Muscle of back (tissue), 11 donors: ENCODE data around the gene SNX3. TPM values are rescaled to one million over a fixed set of nuclear protein-coding genes. Genes with fewer than 3 reads are reported as not detected.
"Not testable (repeated sequence)": the region's sequence is repeated elsewhere in the genome, so short reads cannot be mapped to it uniquely, and the experiment has no call there.

Source experiments
- DNase-seq, 3 donors: peaks; one replicate each; pipeline versions ENCODE4 v3.0.0 to v3.0.0-alpha.2; 2013
- polyA plus RNA-seq, 10 donors: library from polyadenylated mRNA; unstranded; fragments of 120-200 nt; gene quantifications; one replicate each; pipeline ENCODE4 v1.2.1, GENCODE V29; 2013; ENCODE audit not compliant: insufficient read length in 10 of 10

The SNX3 gene
- polyA plus RNA-seq, 10 donors, result 217 to 256 (median 247) TPM

DNA sequence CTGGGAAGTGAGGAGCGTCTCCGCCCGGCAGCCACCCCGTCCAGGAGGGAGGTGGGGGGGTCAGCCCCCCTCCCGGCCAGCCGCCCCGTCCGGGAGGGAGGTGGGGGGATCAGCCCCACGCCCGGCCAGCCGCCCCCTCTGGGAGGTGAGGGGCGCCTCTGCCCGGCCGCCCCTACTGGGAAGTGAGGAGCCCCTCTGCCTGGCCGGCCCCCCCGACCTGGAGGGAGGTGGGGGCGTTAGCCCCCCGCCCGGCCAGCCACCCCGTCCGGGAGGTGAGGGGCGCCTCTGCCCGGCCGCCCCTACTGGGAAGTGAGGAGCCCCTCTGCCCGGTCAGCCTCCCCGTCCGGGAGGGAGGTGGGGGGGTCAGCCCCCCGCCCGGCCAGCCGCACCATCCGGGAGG is 9.1 kb upstream of the SNX3 start:
- DNase-seq, result not testable (repeated sequence)

DNA sequence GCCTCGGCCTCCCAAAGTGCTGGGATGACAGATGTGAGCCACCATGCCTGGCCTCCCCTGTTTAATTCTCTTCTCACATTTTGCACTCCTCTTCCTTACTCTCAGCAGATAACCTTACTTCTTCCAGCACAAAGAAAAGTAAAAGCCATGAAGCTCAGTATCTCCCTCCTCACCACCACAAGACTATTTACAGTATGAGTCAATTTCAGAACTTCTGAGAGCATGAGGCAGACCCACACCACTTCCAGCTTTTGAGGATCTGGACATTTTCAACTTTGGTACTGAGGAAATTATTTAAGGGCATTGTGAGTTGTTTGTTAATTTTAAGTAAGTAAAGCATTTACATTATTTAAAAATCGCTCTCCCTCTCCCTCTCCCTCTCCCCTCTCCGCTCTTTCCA is 8.0 kb upstream of the SNX3 start:
- DNase-seq, result no peak

- no peak for DNase-seq
Observed at GRCh38 chr6:108263371-108263770, 2.5 kb upstream of the SNX3 start.

GRCh38 chr6:108260126-108260808 is 573 bp downstream of the SNX3 start:
- DNase-seq, result peak; percentile 53 to 85 (median 67)

DNA sequence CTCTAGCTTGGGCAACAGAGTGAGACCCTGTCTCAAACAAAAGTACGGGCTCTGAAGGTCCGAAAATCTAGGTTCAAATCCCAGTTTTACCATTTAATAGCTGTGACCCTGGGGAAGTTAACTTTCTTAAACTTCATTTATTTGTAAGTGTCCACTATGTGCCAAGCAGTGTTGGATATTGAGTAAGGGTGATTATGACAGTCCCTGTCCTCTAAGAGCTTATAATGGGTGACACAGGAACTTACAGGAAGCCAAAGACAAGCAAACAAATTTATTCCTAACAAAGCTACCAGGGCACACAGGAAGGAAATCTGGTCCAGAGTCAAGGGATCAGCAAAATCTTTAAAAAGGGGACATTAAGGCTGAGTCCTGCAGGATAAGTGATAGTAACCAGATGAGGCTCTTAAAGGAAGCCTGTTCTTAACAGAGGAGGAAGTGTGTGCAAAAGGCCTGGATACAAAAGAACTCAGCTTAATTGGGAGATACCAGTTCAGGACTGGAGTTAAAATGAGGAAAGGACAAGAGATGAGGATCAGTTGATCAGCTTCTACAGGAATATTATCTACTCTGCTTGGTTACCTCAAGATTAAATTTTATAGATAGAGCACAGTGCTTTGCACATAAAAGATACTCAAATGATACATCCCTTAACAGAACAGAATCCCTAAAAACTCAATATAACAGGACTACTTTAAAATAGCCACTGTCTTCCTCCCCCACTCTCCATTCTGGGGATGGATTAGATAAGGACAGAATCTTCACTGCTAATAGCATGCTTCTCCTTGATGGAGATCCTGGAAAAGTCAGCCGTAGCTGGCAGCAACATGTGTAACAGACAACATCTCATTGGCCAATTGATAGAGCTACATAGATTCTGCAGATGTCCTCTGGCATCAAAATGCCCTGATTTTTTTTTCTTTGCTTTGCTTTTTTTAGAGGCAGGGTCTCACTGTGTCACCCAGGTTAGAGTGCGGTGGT is 6.1 kb downstream of the SNX3 start:
- DNase-seq, result no peak

- no peak for DNase-seq
Observed at GRCh38 chr6:108253241-108253640, 7.6 kb downstream of the SNX3 start.

DNA sequence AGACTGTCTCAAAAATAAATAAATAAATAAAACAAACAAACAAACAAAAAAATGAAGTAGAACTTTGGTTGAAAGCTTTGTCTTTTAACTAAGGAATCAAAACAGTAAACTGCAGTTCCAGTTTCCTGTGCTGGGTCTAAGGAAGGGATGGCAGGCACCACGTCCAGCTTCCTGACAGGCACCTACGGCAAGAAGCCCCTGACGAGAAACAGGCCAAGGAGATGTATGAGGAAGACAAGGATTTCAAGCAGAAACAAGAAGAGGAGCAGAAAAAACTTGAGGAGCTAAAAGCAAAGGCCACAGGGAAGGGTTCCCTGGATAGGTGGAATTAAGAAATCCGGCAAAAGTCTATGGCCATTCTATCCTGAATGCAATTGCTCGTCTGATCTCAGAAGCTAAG is 8.8 kb downstream of the SNX3 start:
- DNase-seq, result no peak

GRCh38 chr6:108251252-108251651 is 9.6 kb downstream of the SNX3 start:
- DNase-seq, result no peak

DNA sequence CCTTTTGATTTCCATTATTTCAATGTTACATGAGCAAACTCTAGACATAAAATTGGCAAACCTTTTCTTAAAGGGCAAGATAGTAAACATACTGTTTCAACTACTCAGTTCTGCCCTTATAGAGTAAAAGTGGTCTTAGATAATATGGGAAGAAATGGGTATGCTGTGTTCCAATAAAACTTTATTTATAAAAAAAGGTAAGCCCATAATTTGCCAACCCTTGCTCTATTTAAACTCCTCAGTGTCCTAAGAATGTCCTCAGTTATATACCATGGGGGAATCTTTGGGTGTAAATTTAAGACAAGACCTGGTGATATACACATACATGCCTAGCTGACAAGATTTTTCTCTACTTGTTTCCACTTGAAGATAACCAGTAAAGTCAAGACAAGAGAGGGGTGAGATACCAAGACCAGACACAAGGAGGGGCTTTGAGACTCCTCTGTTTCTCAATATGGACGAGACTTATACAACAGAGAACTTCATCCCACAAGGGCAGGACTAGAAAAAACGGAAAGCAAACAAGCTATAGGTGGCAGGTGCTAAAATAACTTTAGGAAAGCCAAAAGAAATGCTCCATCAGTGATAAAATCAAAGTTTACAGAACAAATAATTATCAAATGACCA is 10.5 kb downstream of the SNX3 start:
- DNase-seq, result no peak

- DNase-seq, result no peak
Observed at GRCh38 chr6:108247965-108248536, 12.8 kb downstream of the SNX3 start.

DNA sequence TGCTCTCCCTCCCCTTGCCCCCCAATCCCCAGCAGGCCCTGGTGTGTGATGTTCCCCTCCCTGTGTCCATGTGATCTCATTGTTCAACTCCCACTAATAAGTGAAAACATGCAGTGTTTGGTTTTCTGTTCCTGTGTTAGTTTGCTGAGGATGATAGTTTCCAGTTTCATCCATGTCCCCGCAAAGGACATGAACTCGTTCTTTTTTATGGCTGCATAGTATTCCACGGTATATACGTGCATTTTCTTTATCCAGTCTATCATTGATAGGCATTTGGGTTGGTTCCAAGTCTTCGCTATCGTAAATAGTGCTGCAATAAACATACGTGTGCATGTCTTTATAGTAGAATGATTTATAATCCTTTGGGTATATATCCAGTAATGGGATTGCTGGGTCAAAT is 15.7 kb downstream of the SNX3 start:
- not testable (repeated sequence) for DNase-seq

GRCh38 chr6:108243836-108244235 is 17.0 kb downstream of the SNX3 start:
- DNase-seq, result no peak

GRCh38 chr6:108242721-108243120 is 18.1 kb downstream of the SNX3 start:
- DNase-seq, result no peak

GRCh38 chr6:108242259-108242658 is 18.6 kb downstream of the SNX3 start:
- DNase-seq, result no peak

GRCh38 chr6:108238322-108238721 is 22.5 kb downstream of the SNX3 start:
- no peak for DNase-seq

GRCh38 chr6:108236791-108237190 is 24.0 kb downstream of the SNX3 start:
- DNase-seq, result no peak

- DNase-seq, result peak in 1 of 3 donors; percentile 14
Observed at GRCh38 chr6:108235127-108235526, 25.7 kb downstream of the SNX3 start.

DNA sequence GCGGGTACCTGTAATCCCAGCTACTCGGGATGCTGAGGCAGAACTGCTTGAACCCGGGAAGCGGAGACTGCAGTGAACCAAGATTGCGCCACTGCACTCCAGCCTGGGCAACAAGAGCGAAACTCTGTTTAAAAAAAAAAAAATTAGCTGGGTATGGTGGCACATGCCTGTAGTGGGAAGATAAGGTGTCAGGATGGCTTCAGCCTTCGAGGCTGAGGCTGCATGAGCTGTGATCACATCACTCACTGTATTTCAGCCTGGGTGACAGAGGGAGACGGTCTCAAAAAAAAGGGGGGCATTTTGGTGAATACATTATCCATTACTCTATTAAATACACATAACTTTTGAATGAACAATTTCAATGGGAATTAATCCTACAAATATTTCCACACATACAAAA is 32.4 kb downstream of the SNX3 start:
- DNase-seq, result no peak

DNA sequence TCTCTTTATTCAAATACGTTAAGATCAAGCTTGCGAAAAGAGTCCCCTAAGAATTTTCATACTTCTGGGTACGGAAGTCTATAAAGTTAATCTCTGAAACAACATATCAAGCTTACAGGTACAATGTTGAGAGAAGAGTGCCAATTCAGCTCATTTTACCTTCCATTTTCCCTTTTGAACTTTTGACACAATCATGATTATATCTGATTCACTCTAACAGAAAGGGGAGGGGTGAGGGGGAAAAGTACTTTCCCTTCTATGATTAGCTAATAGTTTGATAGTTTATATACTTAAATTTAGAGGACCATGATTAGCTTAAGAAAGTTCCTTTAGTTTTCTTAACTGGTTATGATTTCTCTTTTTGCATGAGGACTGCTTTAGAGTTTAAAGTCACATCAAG is 33.5 kb downstream of the SNX3 start:
- no peak for DNase-seq

DNA sequence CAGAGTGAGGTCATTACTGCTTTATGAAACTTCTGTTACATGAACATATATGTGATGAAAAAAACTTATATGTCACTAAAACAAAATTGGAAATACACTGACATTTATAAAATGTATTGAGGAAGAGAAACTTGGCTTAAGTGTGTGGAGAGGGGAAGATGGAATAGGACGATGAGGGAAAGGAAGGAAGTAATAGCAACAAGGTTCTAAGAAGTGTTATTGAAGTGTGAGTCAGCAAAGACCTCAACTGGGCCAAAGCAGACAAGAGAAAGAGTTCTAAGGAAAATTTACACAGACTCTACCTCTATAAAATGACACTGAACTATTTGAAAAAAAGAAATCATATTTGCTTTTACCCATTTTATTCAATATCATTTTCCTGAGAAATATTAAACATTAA is 38.3 kb downstream of the SNX3 start:
- no peak for DNase-seq

GRCh38 chr6:108222064-108222463 is 38.8 kb downstream of the SNX3 start:
- DNase-seq, result no peak

DNA sequence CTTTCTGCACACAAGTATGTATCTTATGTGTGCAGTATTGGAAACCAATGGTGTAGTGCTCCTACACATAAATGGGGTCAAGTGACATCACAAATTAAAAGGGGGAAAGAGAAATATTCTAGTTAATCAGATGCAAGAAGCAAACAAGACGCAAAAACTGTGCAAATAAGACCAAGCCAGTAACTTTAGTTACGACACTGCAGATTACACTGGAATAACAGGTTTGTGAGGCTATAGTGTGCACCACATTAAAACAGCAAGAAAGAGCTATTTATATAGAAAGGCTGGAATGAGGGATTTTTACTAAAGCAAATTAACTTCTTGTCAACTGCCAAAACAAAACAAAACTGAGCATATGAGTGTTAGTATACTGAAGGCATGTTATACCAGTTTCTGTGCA is 49.2 kb downstream of the SNX3 start:
- no peak for DNase-seq
